CD14-positive monocyte (primary cell): ENCODE results near the gene MRPL41. TPM values are rescaled to one million over a fixed set of nuclear protein-coding genes. Genes with fewer than 3 reads are reported as not detected.
"Not testable (repeated sequence)": the region's sequence is repeated elsewhere in the genome, so short reads cannot be mapped to it uniquely, and the experiment has no call there.

Experiments used
- DNase-seq, 3 donors: peaks; one replicate each; pipeline ENCODE4 v3.0.0-alpha.2; 2011 to 2022
- H2AFZ ChIP-seq: 2 replicates; pipeline ENCODE4 v1.6.0; 2012; ENCODE audit warnings: mild to moderate bottlenecking, low read depth, low read length, inconsistent platforms; ENCODE audit not compliant: insufficient read depth, poor library complexity, severe bottlenecking
- H3K27ac ChIP-seq, 2 donors: 1 replicate in 1 of 2; 2 replicates in 1 of 2; pipeline ENCODE4 v1.5.1; 2012 to 2013; ENCODE audit warnings: low read length in 2 of 2, control low read depth in 1 of 2, inconsistent platforms in 1 of 2, low read depth in 1 of 2, mild to moderate bottlenecking in 1 of 2
- H3K27me3 ChIP-seq, 2 donors: one replicate each; pipeline versions ENCODE4 v1.6.0 to v1.6.1; 2011 to 2013; ENCODE audit warnings: low read length in 2 of 2; ENCODE audit not compliant: control insufficient read depth in 2 of 2, insufficient read depth in 2 of 2
- H3K36me3 ChIP-seq, 2 donors: replicated peaks in 1 of 2; 1 replicate in 1 of 2; 2 replicates in 1 of 2; pipeline versions ENCODE4 v1.5.1 to v1.6.1; 2012 to 2013; ENCODE audit warnings: low read length in 2 of 2, control low read depth in 1 of 2, inconsistent platforms in 1 of 2, mild to moderate bottlenecking in 1 of 2; ENCODE audit not compliant: insufficient read depth in 2 of 2, control insufficient read depth in 1 of 2
- H3K4me1 ChIP-seq, 2 donors: 1 replicate in 1 of 2; 2 replicates in 1 of 2; pipeline versions ENCODE4 v1.5.1 to v1.6.1; 2012 to 2013; ENCODE audit warnings: low read length in 2 of 2, control low read depth in 1 of 2, inconsistent platforms in 1 of 2, mild to moderate bottlenecking in 1 of 2, moderate library complexity in 1 of 2; ENCODE audit not compliant: insufficient read depth in 2 of 2, control insufficient read depth in 1 of 2
- H3K4me2 ChIP-seq: replicated peaks from 2 replicates; pipeline ENCODE3; 2012; ENCODE audit warnings: low read length, moderate library complexity, mild to moderate bottlenecking; ENCODE audit not compliant: poor library complexity, severe bottlenecking; ENCODE audit errors: extremely low read depth
- H3K4me3 ChIP-seq, 3 experiments: fragments of 200-600 bp in 1 of 3; sonication (generic) in 1 of 3; replicated peaks in 1 of 3; 1 replicate in 2 of 3; 2 replicates in 1 of 3; pipeline ENCODE4 v1.5.1; 2011 to 2013; ENCODE audit warnings: low read length in 3 of 3, mild to moderate bottlenecking in 3 of 3, control low read depth in 2 of 3, low read depth in 2 of 3, inconsistent platforms in 1 of 3, moderate library complexity in 1 of 3
- H3K79me2 ChIP-seq: 2 replicates; pipeline ENCODE4 v1.6.0; 2012; ENCODE audit warnings: mild to moderate bottlenecking, control low read depth, inconsistent platforms, low read length, moderate library complexity; ENCODE audit not compliant: insufficient read depth
- H3K9ac ChIP-seq: 2 replicates; pipeline ENCODE4 v1.6.0; 2017; ENCODE audit warnings: low read length, mild to moderate bottlenecking; ENCODE audit not compliant: insufficient read depth, poor library complexity, severe bottlenecking
- H3K9me3 ChIP-seq, 2 donors: replicated peaks in 1 of 2; 1 replicate in 1 of 2; 2 replicates in 1 of 2; pipeline versions ENCODE4 v1.5.1 to v1.6.1; 2012 to 2013; ENCODE audit warnings: low read length in 2 of 2, control low read depth in 1 of 2; ENCODE audit not compliant: control insufficient read depth in 1 of 2, insufficient read depth in 1 of 2
- H4K20me1 ChIP-seq: 2 replicates; pipeline ENCODE4 v1.6.0; 2012; ENCODE audit warnings: mild to moderate bottlenecking, low read length, control low read depth, moderate library complexity; ENCODE audit not compliant: insufficient read depth
- H3K27ac Mint-ChIP-seq, 7 donors: one replicate each; pipeline ENCODE4 v1.8.0; 2020; ENCODE audit warnings: mild to moderate bottlenecking in 7 of 7, mixed read lengths in 7 of 7, moderate library complexity in 6 of 7, inconsistent platforms in 2 of 7
- H3K27me3 Mint-ChIP-seq, 3 donors: one replicate each; pipeline ENCODE4 v1.8.0; 2021 to 2022; ENCODE audit warnings: low read depth in 3 of 3, mild to moderate bottlenecking in 3 of 3, mixed read lengths in 3 of 3, moderate library complexity in 3 of 3, inconsistent platforms in 1 of 3
- H3K36me3 Mint-ChIP-seq, 2 donors: one replicate each; pipeline ENCODE4 v1.8.0; 2020; ENCODE audit warnings: mixed read lengths in 2 of 2, inconsistent platforms in 1 of 2, mild to moderate bottlenecking in 1 of 2
- H3K4me1 Mint-ChIP-seq: one replicate; pipeline ENCODE4 v1.8.0; 2020; ENCODE audit warnings: mild to moderate bottlenecking, mixed read lengths
- H3K4me3 Mint-ChIP-seq, 2 donors: one replicate each; pipeline ENCODE4 v1.8.0; 2020; ENCODE audit warnings: mild to moderate bottlenecking in 2 of 2, mixed read lengths in 2 of 2, moderate library complexity in 1 of 2
- H3K9me3 Mint-ChIP-seq, 7 donors: one replicate each; pipeline ENCODE4 v1.8.0; 2020 to 2022; ENCODE audit warnings: mixed read lengths in 7 of 7, mild to moderate bottlenecking in 6 of 7, moderate library complexity in 6 of 7, inconsistent platforms in 2 of 7
- WGBS: methylation state at CpG from one replicate; pipeline ENCODE4 v1.1.5; 2013; ENCODE audit warnings: missing lambda C conversion rate; ENCODE audit not compliant: insufficient coverage; 5-methylcytosine and 5-hydroxymethylcytosine counted together
- intact Hi-C, 2 donors: fragments of 100-400 bp; cut with micrococcal nuclease; formaldehyde crosslinking; loops; one replicate each; pipeline versions ENCODE4 v1.15.0 to v1.15.1; 2023
- polyA plus RNA-seq, 3 donors: library from polyadenylated mRNA; depleted of rRNA in 1 of 3; unstranded in 2 of 3; stranded (reverse) in 1 of 3; fragments of 300-500 nt in 2 of 3; fragments of >200 nt in 1 of 3; fragmentation: Illumina TruSeq in 2 of 3; gene quantifications; 1 replicate in 2 of 3; 2 replicates in 1 of 3; pipeline ENCODE4 v1.2.3, GENCODE V29; 2012 to 2021
- TF ChIP-seq, protein P1 (sequence below): fragments of 200-600 bp; IDR thresholded peaks from one replicate; pipeline ENCODE4 v1.8.0; 2022; ENCODE audit warnings: antibody characterized with exemption, mild to moderate bottlenecking

The MRPL41 gene
- polyA plus RNA-seq, 3 donors = 17.3 to 49.4 (median 33.2) TPM

- H3K4me3 Mint-ChIP-seq = no peak overlapping the region
- peaks cover 2 to 4% (median 3%) of the 10 kb centered on the region in 3 donors for H3K27me3 Mint-ChIP-seq
Measured at GRCh38 chr9:137593176-137593575, 41.5 kb downstream of the MRPL41 start.

DNA sequence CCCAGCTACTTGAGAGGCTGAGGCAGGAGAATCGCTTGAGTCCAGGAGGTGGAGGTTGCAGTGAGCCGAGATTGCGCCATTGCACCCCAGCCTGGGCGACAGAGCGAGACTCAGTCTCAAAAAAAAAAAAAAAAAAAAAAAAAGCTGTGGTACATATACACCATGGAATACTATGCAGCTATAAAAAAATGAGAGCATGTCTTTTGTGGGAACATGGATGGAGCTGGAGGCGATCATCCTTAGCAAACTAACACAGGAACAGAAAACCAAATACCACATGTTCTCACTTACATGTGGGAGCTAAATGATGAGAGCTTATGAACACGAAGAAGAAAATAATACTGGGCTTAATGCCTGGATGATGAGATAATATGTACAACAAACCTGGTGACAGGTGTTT, 44.9 kb downstream of the MRPL41 start:
- WGBS = no CpG with 5 or more reads among the region's 7 CpGs
- H3K4me2 ChIP-seq, H3K9me3 ChIP-seq, H3K79me2 ChIP-seq, H3K4me3 Mint-ChIP-seq, H3K9ac ChIP-seq, H3K36me3 ChIP-seq, H3K4me3 ChIP-seq, H3K27me3 ChIP-seq, H2AFZ ChIP-seq, H3K27me3 Mint-ChIP-seq, H3K36me3 Mint-ChIP-seq, DNase-seq, intact Hi-C loops, H3K27ac ChIP-seq, H3K9me3 Mint-ChIP-seq, H4K20me1 ChIP-seq, H3K27ac Mint-ChIP-seq: not testable (repeated sequence)
- peaks cover 31% of the 10 kb centered on the region for H3K4me1 Mint-ChIP-seq
- peaks cover 14 to 18% of the 10 kb centered on the region in 2 donors for H3K4me1 ChIP-seq

More at GRCh38 chr9:137593176-137593575, 41.5 kb downstream of the MRPL41 start:
- peaks cover 28 to 37% of the 10 kb centered on the region in 2 donors for H3K4me1 ChIP-seq
- peaks cover 0 to under 1% of the 10 kb centered on the region in 2 donors for H3K36me3 ChIP-seq
- no peak overlapping the region for H3K4me2 ChIP-seq
- DNase-seq = no peak
- H3K9ac ChIP-seq = no peak overlapping the region
- WGBS = 88% methylated on average over 5 of the region's 12 CpGs
- Mint-ChIP-seq H3K4me1 (peaks cover 28% of the 10 kb centered on the region), H3K36me3 (peaks cover 3 to 9% of the 10 kb centered on the region in 2 donors), H3K9me3 (peaks cover 0 to 2% (median 0%) of the 10 kb centered on the region in 7 donors), H3K27ac (peak overlapping the region in 4 of 7 donors; percentile 10 to 57 (median 42))
- H3K9me3 ChIP-seq = no peaks in the 10 kb centered on the region
- H3K79me2 ChIP-seq = peaks cover 16% of the 10 kb centered on the region
- H2AFZ ChIP-seq = no peak overlapping the region
- no peak overlapping the region for H3K27ac ChIP-seq
- no peaks in the 10 kb centered on the region for H3K27me3 ChIP-seq
- TF ChIP-seq, protein P1, sequence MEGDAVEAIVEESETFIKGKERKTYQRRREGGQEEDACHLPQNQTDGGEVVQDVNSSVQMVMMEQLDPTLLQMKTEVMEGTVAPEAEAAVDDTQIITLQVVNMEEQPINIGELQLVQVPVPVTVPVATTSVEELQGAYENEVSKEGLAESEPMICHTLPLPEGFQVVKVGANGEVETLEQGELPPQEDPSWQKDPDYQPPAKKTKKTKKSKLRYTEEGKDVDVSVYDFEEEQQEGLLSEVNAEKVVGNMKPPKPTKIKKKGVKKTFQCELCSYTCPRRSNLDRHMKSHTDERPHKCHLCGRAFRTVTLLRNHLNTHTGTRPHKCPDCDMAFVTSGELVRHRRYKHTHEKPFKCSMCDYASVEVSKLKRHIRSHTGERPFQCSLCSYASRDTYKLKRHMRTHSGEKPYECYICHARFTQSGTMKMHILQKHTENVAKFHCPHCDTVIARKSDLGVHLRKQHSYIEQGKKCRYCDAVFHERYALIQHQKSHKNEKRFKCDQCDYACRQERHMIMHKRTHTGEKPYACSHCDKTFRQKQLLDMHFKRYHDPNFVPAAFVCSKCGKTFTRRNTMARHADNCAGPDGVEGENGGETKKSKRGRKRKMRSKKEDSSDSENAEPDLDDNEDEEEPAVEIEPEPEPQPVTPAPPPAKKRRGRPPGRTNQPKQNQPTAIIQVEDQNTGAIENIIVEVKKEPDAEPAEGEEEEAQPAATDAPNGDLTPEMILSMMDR = no peak
- no peak overlapping the region for H3K4me3 ChIP-seq
- intact Hi-C loops = no loop called here
- peaks cover 8% of the 10 kb centered on the region for H4K20me1 ChIP-seq
